CD4-positive, alpha-beta T cell treated with Interleukin-10 for 1 hour (primary cell): Measurements from ENCODE around the gene CAPN7.

Source experiments
- DNase-seq: peaks from one replicate; pipeline ENCODE4 v3.0.0-alpha.2; 2020

CAPN7 gene

DNA sequence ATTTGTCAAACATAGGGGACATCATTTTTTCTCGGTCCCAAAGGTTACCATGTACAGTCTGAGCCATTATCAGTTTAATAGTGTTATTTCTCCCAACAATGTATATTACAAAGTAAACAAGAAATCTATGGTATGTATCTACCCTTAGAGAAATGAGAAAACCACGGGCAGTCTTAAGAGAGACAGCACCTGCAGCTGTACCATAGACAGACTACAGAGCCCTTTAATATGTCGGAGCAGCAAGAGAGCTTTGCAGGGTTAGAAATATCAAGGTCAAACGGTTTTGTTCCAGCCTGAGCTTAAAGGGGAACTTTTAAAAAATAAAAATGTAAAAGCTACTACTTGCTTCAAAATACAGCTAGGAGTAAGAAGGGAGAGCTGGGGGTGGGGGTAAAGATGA, 73.2 kb downstream of the CAPN7 start:
- DNase-seq = no peak

DNA sequence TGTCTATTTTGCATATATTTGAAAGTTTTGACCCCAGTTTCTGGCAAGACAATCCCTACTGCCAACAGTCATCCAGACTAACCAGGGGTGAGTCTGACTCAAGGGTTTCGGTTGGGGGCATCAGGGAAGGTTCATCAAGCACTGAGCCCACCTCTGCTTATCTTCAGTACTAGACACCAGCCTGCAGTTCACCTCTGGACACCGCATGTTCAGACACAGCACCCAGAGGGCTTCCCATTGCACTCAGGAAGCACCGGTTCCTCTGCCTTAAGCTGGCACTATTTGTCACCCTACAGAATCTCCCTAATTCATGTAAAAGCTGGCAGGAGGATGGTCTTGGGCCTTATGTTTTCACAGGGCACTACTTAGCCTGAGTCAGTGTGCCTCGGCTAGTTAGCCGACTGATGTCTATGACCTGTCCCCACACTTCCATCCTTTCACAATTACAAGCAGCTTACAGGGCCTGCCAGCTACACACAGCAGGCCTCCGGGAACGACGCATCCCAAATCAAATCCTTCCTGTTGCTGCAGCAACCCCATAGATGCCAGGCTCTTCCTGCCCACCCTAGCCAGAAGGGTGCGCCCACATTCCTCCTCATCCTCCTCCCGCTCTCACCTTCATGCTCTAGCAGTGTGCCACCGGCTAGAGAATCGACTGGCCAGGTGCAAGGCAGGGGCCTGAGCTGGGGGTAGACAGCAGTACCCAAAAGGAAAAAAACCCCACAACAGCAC, 73.8 kb downstream of the CAPN7 start:
- DNase-seq = no peak

DNA sequence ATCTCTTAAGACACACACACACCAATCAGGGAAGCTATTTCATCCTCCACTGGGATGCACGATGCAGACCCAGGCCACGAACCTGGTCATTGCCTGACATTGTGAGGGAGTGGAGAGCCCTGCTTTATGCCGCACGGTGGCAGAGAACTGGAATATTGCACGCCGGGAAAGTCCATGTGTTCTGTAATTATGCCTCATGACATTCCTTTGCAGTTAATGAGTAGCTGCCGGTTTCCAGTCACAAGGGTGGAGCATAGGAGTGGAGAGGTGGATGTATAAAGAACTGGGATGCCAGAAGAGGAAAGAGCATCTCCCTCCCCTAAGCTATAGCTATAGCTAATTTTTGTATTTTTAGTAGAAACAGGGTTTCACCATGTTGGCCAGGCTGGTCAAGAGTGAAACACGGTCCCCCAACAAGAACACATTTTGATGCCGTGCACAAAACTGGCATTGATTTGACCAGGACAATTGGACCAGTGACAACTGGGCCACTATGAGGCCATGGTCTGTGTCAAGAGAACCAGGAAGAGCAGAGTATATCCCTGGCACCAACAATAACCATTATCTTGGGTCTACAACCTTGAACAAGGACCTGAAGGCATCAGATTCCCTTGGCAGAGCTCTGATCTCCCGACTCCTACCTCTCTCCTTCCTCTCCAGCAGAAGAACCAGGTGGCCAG, 74.9 kb downstream of the CAPN7 start:
- DNase-seq = no peak

DNA sequence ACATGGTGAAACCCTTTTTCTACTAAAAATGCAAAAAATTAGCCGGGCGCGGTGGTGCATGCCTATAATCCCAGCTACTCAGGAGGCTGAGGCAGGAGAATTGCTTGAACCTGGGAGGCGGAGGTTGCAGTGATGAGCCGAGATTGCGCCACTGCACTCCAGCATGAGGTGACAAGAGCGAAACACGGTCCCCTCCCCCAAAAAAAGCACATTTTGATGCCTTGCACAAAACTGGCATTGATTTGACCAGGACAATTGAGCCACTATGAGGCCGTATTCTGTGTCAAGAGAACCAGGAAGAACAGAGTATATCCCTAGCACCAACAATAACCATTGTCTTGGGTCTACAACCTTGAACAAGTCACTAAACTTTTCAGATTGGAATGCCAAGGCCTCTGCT, 75.8 kb downstream of the CAPN7 start:
- DNase-seq = no peak

DNA sequence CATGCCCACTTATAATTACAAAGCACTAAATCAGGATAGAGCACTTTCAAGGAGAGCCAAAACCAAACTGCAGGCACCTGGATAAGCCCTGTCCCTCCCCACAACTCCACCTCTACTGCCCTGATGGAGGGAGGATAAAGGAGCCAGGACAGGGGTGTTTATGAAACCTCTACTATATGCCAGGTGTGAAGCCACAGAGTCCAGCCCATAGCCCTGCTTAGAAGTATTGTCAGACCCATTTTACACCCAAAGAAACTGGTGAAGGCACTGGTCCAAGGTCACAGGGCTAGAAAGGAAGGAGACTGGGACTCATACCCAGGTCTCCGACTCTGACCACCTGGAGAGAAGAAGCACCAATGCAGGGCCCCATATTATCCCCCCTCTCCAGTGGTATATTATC, 77.7 kb downstream of the CAPN7 start:
- DNase-seq = no peak

DNA sequence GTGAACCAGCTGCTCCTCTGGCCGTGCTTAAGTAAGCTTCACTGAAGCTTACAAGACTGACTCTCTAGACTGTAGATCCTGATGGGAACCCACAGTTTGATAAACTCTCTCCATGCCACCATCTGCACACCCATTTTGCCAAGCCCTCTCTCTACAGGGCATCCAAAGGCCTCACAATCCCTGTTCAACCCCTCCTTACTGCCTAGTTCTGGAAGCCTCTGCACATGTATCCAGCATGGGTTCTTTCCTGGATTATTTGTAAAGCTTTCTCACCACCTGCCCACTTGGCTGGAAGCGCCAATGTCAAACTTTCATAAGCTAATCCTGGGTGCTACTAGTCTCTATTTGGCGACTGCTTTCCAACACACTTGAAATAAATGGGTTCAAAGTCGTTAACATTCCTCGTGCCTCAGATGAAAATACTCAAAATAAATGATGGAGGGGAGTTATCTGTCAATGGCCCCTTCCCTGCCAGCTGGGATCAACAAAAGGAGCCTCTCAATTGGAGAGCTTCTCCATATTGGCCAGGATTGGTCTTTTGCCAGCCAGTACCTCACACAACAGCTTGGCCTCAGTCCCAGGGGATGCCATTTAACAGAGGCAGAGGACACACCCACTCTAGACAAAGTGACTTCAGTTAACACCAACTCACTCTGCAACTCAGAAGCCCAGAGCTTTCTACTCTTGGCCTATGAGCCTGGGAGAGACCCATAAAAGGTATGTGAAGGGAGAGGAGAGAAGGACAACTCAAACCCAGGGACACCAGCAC, 78.3 kb downstream of the CAPN7 start:
- DNase-seq = no peak

DNA sequence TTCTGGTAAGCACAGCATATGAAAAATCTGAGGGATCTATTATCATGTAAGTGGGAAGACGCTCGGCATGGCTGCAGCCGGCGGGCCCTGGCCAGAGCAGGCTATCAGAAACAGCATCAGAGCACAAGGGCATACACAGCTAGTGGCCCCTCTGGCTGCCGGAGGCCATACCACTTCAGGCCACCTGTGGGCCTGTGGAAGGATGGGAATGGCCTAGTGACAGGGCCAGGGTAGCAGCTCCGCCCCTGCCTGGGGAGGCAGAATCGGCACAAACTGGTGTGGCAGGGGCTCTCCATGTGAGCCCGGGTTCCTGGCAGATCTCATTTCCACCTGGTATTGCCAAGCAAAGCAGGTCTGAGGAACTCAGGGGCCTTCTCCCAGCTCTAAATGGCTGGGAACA, 80.0 kb downstream of the CAPN7 start:
- no peak for DNase-seq

DNA sequence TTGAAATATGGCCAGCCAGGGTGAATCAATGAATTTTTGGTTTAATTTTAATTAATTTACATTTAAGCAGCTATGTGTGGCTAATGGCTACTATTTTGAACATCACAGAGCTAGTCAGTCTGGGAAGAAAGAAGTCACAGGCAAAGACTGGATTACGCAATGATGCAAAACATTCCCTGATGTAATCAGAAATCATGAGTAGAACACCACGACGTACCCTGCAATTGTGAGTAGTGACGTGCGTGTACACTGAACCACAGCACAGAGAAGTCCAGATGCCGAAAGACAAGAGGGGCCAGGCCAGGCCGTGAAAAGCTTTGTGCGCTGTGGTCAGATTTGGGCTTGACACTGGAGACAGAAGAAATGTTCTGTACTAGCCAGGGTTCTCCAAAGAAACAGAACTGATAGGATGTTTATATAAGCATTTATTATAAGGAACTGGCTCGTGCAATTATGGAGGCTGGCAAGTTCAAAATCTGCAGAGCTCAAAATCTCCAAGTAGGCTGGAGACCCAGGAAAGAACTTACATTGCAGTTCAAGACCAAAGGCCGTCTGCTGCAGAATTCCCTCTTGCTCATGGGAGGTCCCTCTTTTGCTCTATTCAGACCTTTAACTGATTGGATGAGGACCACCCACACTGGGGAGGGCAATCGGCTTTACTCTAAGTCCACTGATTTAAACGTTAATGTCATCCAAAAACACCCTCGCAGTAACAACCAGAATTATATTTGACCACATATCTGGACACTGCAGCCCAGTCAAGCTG, 81.7 kb downstream of the CAPN7 start:
- no peak for DNase-seq

DNA sequence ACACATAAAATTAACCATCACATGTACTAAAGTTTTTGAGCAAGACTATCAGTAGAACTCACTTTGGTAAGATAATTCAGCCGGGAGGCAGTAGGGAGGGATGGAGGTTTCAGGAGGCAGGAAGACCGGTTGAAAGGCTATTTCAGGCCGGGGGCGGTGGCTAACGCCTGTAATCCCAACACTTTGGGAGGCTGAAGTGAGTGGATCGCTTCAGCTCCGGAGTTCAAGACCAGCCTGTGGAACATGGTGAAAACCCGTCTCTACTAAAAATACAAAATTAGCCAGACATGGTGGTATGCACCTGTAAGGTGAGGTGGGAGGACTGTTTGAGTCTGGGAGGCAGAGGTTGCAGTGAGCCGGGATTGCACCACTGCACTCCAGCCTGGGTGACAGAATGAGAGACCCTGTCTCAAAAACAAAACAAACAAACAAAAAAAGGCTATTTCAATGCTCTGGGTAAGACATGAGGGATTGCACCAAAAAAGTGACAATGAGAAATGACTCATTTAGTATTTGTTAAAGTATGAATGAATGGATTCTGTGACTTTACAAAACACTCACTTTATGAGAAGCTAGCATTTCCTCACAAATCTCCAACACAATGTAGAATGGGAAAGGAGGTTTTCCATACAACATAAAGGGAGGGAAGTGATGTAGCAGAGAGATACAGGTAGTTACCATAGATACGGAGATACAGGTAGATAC, 82.4 kb downstream of the CAPN7 start:
- DNase-seq = no peak

DNA sequence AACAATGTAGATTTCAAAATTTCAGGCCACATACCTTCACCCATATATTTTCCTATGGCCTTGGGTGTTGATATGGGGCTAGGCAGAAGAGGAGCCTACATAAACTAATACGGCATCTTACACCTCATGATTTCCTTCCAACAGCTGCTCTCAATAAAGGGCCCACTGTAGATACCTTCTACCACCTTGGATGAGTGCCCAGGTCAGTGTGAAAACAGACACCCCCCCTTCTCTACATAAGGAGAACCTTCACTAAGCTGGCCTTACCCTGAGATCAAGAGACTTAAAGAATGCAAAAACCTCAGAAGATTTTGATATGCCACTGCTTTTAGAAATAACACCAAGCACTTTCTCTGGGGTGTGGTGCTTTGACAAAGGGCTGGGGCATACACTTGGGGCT, 83.6 kb downstream of the CAPN7 start:
- DNase-seq = no peak

GRCh38 chr3:15290736-15291135, 84.7 kb downstream of the CAPN7 start:
- DNase-seq = no peak

DNA sequence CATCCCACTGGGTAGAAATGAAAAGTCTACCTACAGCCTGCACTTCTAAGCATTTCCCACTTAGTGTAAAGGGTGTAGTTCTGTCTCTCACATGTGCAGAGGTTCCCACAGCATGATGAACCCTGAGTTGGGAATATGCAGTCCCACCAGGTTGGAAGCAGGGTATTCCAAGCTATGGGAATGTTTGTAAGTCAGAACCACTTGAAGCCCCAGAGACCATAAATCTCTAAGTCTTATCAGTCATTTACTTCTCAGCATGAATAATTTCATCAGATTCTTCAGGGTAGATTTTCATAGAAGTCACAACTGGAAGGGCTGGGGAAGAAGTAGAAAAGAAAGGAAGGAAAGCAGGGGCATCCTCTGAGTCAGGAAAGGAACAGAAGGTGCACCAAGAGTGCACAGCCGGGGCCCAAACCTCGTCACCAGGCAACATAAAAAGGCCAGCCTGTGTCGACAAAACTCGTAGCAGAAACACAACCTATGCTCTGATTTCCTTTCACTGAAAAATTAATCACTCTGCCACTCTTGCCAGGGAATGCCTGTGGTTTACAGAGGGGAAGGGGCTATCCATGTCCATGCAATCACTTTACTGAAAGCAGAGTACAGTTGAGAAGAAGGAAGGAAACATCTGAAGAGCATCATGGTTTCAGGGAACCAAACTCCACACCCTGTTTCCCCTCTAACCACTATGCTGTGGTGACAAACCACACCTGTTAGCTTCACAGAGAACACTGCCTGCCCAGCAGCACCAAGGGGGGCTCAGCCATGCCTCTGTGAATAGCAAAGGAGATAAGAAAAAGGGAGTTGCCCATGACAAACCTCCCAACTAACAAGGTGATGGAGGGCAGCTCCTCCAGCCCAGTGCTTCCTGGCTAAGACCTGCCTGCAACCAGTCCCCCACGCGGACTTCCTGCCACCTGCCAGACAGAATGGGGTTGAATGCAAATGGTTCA, 85.8 kb downstream of the CAPN7 start:
- DNase-seq = peak; percentile 85

- no peak for DNase-seq
Observed at GRCh38 chr3:15292765-15293522, 86.9 kb downstream of the CAPN7 start.

DNA sequence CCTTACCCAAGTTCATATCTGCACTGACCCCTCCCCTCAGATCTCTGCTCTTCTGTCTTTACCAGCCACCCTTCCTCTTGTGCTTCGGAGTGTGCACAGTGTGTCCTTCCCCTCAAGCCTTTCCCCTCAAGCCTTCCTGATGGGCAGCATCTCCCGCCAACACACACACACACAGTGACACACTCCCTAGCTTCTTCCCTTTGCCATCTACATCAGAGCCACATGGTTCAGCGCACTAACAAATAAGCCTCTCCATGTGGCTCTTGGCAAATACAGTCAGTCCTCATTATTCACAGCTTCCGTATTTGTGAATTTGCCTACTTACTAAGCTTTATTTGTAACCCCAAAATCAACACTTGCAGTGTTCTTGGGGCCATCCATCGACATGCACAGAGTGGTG, 88.9 kb downstream of the CAPN7 start:
- DNase-seq = no peak

DNA sequence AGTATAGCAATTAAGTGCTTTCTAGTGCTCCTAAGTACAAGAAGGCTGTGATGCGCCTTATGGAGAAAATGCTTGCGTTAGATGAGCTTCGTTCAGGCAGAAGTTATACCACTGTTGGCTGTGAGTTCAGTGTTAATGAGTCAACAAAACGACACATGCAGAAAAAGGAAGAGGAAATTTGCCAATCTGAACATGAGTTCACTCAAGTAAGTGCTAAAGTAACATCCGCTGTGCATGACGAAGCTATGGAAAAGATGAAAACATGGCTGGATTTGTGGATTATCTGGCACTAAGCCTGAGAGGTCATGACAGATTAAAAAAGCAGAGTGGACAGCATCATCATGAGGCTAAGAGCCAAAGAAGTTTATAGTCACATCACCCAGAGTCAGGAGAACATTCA, 89.5 kb downstream of the CAPN7 start:
- no peak for DNase-seq

GRCh38 chr3:15297608-15298350, 91.7 kb downstream of the CAPN7 start:
- no peak for DNase-seq

DNA sequence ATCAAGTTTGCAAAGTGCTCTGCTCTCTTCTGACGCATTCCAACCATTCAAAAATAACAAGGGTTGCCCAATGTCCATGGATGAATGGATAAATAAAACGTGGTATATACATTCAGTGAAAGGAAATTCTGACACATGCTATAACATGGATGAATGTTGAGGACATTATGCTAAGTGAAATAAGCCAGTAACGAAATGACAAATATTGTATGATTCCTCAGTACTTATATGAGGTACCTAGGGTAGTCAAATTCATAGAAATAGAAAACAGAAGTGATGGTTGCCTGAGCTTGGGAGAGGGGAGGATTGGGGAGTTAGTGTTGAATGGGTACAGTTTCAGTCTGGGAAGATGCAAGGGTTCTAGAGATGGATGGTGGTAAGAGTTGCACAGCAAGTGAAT, 92.5 kb downstream of the CAPN7 start:
- no peak for DNase-seq

- DNase-seq = no peak
Observed at GRCh38 chr3:15299036-15299435, 93.0 kb downstream of the CAPN7 start.

GRCh38 chr3:15300323-15301078, 94.5 kb downstream of the CAPN7 start:
- no peak for DNase-seq
